SH-SY5Y (cell line): ENCODE results near the gene SDHC.

Experiments
- GATA2 ChIP-seq: IDR thresholded peaks from 2 replicates; pipeline ENCODE4 v1.6.1; 2011; ENCODE audit warnings: mild to moderate bottlenecking, low read depth, low read length
- GATA3 ChIP-seq: IDR thresholded peaks from 2 replicates; pipeline ENCODE4 v1.6.1; 2011; ENCODE audit warnings: low read depth, mild to moderate bottlenecking, low read length, moderate library complexity

DNA sequence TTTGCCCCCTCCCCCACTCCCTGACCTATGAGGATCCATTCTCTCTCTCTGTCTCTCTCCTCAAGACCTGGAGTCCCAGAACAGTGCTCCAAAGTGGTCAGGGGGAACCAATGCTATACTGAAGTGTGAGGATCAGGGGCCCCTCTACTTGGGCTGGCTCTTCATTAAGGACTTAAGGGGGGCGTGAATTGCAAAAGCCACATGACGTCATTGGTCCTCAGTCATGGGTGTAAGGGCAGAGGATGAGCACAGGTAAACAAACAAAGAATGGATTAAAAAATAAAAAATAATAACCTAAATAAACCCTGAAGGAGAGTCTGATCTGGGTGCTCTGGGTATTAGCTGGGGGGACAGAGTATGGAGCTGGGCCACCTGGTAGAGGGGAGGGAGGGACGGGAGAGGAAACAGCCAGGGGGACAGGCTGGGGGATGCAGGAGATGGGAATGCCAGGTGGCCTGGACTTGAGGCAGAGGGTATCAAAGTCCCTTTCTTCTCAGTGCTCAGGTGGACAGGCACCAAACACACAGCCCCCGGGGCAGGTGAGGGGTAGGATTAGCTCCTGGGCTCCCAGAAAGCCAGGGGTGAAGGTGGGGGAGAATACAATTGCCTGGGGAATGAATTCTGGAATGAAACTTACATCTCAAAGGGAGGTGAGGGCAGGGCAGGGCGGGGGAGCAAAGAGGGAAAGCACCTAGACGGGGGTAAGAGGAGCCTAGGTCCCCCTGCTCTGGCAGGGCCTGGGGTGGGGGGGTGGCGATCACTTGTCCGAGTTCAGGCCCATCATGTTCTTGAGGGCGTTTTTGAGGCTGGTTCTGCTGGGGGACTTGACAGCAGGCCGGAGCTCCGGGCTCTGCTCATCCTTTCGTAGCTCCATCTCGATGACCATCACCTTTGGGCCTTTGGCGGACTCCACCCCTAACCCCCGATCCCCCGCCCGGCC, 9.0 kb upstream of the SDHC start:
- TF ChIP-seq GATA2 = no peak
- TF ChIP-seq GATA3 = no peak
